ENCODE results near the gene MSANTD3. TPM values are rescaled to one million over a fixed set of nuclear protein-coding genes. Genes with fewer than 3 reads are reported as not detected.

The MSANTD3 gene
- total RNA-seq, 1 experiment from 2014 or later, result 35.7 TPM

GRCh38 chr9:100443781-100444768, 17.1 kb downstream of the MSANTD3 start:
- Histone ChIP-seq H3K9ac (ENCODE audit: extremely low read depth, insufficient read length, low read length) (no peak overlapping the region), H3K27ac (ENCODE audit: insufficient read length, low read depth, low read length) (no peak overlapping the region), H2AK5ac (ENCODE audit: insufficient read length, low read length) (no peak overlapping the region), H2BK20ac (ENCODE audit: low read depth, low read length, poor library complexity, severe bottlenecking) (no peak overlapping the region), H3K23ac (ENCODE audit: insufficient read length, low read depth, low read length) (no peak overlapping the region), H3T11ph (ENCODE audit: low read length) (no peak overlapping the region), H2BK15ac (ENCODE audit: low read depth, low read length) (no peak overlapping the region), H4K5ac (ENCODE audit: insufficient read length, low read depth, low read length) (no peak overlapping the region), H3K14ac (ENCODE audit: insufficient read depth, low read length) (no peak overlapping the region), H2BK120ac (ENCODE audit: low read depth, low read length, poor library complexity, severe bottlenecking) (no peak overlapping the region), H3K4ac (ENCODE audit: low read depth, low read length) (no peak overlapping the region), H3K23me2 (ENCODE audit: insufficient read length, low read depth, low read length, poor library complexity, severe bottlenecking) (no peaks in the 10 kb centered on the region), H3K27me3 (ENCODE audit: insufficient read depth, low read length) (no peaks in the 10 kb centered on the region), H3K79me1 (ENCODE audit: insufficient read depth, low read depth, low read length, poor library complexity, severe bottlenecking) (no peaks in the 10 kb centered on the region), H3K4me2 (ENCODE audit: insufficient read depth, insufficient read length, low read length) (no peak overlapping the region), H2AFZ (ENCODE audit: low read length) (no peak overlapping the region), H3K18ac (ENCODE audit: insufficient read length, low read depth, low read length) (no peak overlapping the region), H2BK12ac (ENCODE audit: insufficient read length, low read depth, low read length) (no peak overlapping the region), H3K79me2 (ENCODE audit: insufficient read depth, low read length) (no peaks in the 10 kb centered on the region), H3K56ac (ENCODE audit: insufficient read length, low read depth, low read length) (no peak overlapping the region), H4K20me1 (ENCODE audit: control insufficient read depth, insufficient read depth, insufficient read length) (no peaks in the 10 kb centered on the region), H4K91ac (ENCODE audit: insufficient read length, low read depth, low read length) (no peak overlapping the region), H2BK5ac (ENCODE audit: insufficient read length, low read length) (no peak overlapping the region), H3K4me1 (ENCODE audit: insufficient read depth, low read length) (0 out of 2 replicates have a peak, but pooled peaks cover 2% of the 10 kb centered on the region), H3K9me3 (ENCODE audit: control insufficient read depth, low read depth, low read length) (no peaks in the 10 kb centered on the region), H4K8ac (replicated peaks; ENCODE audit: insufficient read length, low read depth, low read length) (no peak overlapping the region)
- no peak for TF ChIP-seq CTCF (conservative IDR thresholded peaks at IDR 0.05)
- peaks cover 16 to 36% (median 29%) of the 10 kb centered on the region in 3 experiments; a peak in 6 of 7 replicates for H3K36me3 Mint-ChIP-seq (ENCODE audit: insufficient read depth in 1 of 3, low read depth in 3 of 3)
- no CpG with 5 or more reads among the region's 4 CpGs for WGBS (ENCODE audit: extremely low coverage, insufficient read length, low lambda C conversion rate)
- H3K4me1 Mint-ChIP-seq, result peaks cover 28 to 30% of the 10 kb centered on the region in 2 experiments
- peak overlapping the region; percentile 27 to 53 (median 38); a peak in 4 of 7 replicates for H3K27ac Mint-ChIP-seq
- no peaks in the 10 kb centered on the region for H3K9me3 Mint-ChIP-seq
- no peaks in the 10 kb centered on the region for H3K27me3 Mint-ChIP-seq (ENCODE audit: low read depth)
- H3K4me3 Mint-ChIP-seq, result no peak overlapping the region
- DNase-seq, result no peak
